Breast epithelium (tissue), 3 donors: ENCODE measurements around the gene LEMD1.

Source experiments
- POLR2AphosphoS5 ChIP-seq, 3 donors: sonication (generic); formaldehyde crosslinking; IDR thresholded peaks; one replicate each; pipeline ENCODE4 v1.6.1; 2017; ENCODE audit warnings: antibody characterized with exemption in 3 of 3
- TF ChIP-seq, protein P1 (sequence below), 3 donors: fragments of 450-650 bp; IDR thresholded peaks; one replicate each; pipeline ENCODE4 v1.5.1; 2016 to 2017; ENCODE audit warnings: antibody characterized with exemption in 3 of 3, mild to moderate bottlenecking in 3 of 3, moderate library complexity in 3 of 3

DNA sequence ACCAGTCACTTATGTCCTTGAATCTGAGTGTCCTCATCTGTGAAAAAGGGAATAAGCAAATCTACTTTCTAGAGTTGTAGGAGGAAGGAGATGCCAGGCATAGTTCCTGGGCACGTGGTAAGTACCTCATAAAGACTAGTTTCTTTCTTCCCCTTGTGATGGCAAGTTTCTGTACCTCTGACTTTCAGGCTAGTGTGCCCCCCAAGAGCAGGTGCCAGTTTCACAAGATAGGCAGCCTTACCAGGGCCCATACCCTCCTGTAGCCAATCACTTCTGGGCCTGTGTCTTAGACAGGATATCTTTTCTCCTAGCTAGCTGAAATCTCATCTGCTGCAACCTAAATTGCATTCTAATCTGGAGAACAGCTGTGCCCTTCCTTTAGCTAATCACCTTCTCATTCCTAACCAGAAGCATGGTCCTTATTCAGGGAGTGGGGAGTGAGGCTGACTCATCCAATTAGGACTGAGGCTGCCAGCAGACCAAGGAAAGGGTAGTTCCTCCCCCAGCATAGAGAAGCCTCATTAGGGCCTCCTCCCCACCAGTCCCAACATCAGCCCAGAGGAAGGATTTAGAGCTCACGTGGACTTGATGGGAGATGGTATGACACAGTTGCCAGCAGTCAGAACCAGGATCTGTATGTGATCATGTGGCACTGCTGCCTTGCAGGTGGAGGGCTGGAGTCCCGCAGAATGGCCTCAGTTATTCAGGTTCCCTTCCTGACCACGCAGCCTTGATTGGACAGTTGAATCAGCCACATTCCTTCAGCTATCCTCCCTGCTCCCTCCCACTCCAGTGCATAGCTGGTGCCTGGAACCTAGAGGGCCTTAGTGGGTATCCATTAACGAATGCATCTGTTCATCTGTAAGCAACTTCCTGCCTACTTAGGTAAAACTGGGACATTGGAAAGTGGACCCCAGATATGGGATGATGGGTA lies 73.0 kb downstream of the LEMD1 start:
- TF ChIP-seq, protein P1, sequence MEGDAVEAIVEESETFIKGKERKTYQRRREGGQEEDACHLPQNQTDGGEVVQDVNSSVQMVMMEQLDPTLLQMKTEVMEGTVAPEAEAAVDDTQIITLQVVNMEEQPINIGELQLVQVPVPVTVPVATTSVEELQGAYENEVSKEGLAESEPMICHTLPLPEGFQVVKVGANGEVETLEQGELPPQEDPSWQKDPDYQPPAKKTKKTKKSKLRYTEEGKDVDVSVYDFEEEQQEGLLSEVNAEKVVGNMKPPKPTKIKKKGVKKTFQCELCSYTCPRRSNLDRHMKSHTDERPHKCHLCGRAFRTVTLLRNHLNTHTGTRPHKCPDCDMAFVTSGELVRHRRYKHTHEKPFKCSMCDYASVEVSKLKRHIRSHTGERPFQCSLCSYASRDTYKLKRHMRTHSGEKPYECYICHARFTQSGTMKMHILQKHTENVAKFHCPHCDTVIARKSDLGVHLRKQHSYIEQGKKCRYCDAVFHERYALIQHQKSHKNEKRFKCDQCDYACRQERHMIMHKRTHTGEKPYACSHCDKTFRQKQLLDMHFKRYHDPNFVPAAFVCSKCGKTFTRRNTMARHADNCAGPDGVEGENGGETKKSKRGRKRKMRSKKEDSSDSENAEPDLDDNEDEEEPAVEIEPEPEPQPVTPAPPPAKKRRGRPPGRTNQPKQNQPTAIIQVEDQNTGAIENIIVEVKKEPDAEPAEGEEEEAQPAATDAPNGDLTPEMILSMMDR (IDR thresholded peaks at IDR 0.05), result no peak
- TF ChIP-seq POLR2AphosphoS5 (IDR thresholded peaks at IDR 0.05), result no peak
